Heart right ventricle (tissue), 16 donors: ENCODE results near the gene OSBPL9. TPM values are rescaled to one million over a fixed set of nuclear protein-coding genes. Genes with fewer than 3 reads are reported as not detected.

ENCODE experiments used
- ATAC-seq, 8 donors: fragments of 200-7000 bp; cut with Tn5 transposase; one replicate each; pipeline ENCODE4 v1.9.1; 2020; ENCODE audit warnings: mild to moderate bottlenecking in 8 of 8, moderate library complexity in 8 of 8, moderate number of reproducible peaks in 1 of 8
- DNase-seq, 2 donors: peaks; one replicate each; pipeline ENCODE4 v3.0.0-alpha.2; 2020
- H3K27ac ChIP-seq, 10 donors: fragments of 200-600 bp; sonication (generic) in 2 of 10; one replicate each; pipeline versions ENCODE4 v1.5.0 to v1.8.0; 2020 to 2022; ENCODE audit warnings: mild to moderate bottlenecking in 3 of 10
- H3K27me3 ChIP-seq, 7 donors: fragments of 200-600 bp; one replicate each; pipeline ENCODE4 v1.8.0; 2021 to 2022; ENCODE audit warnings: mild to moderate bottlenecking in 2 of 7
- H3K36me3 ChIP-seq, 9 donors: fragments of 200-600 bp; sonication (generic) in 1 of 9; one replicate each; pipeline versions ENCODE4 v1.5.0 to v1.8.0; 2020 to 2022; ENCODE audit warnings: mild to moderate bottlenecking in 2 of 9
- H3K4me1 ChIP-seq, 9 donors: fragments of 200-600 bp; sonication (generic) in 1 of 9; one replicate each; pipeline versions ENCODE4 v1.5.0 to v1.8.0; 2020 to 2022; ENCODE audit warnings: mild to moderate bottlenecking in 4 of 9
- H3K4me3 ChIP-seq, 10 donors: fragments of 200-600 bp; sonication (generic) in 2 of 10; one replicate each; pipeline versions ENCODE4 v1.5.0 to v1.8.0; 2020 to 2022; ENCODE audit warnings: mild to moderate bottlenecking in 7 of 10, moderate library complexity in 2 of 10
- H3K9me3 ChIP-seq, 11 donors: fragments of 200-600 bp in 10 of 11; sonication (generic) in 2 of 11; one replicate each; pipeline versions ENCODE4 v1.5.0 to v1.8.0; 2013 to 2022; ENCODE audit warnings: mild to moderate bottlenecking in 2 of 11, control low read depth in 1 of 11, moderate library complexity in 1 of 11
- whole genome bisulfite sequencing, 2 donors: extraction: QIAGEN DNeasy Blood & Tissue Kit; methylation state at CpG; one replicate each; pipeline ENCODE4 v1.1.7; 2013; ENCODE audit warnings: inconsistent platforms in 1 of 2; 5-methylcytosine and 5-hydroxymethylcytosine counted together
- intact Hi-C, 10 donors: fragments of 100-400 bp; cut with DNase I; formaldehyde crosslinking; loops; one replicate each; pipeline versions ENCODE4 v1.11.1 to v1.14.2; 2022
- polyA plus RNA-seq, 2 donors: library from polyadenylated mRNA; stranded (reverse); fragments of 200-250 nt; gene quantifications; one replicate each; pipeline ENCODE4 v1.2.3, GENCODE V29; 2013
- total RNA-seq, 10 donors: library from RNA; stranded (reverse); fragmentation: NEBNext Ultra II Directional in 3 of 10; extraction: Animal tissue kit (Norgen Biotek cat#: 25700) in 3 of 10; gene quantifications; one replicate each; pipeline versions ENCODE4 v1.2.1 to v1.2.4, GENCODE V29; 2021 to 2023
- TF ChIP-seq, protein P1 (sequence below), 9 donors: fragments of 200-600 bp; sonication (generic) in 2 of 9; IDR thresholded peaks; one replicate each; pipeline versions ENCODE4 v1.5.0 to v1.8.0; 2021 to 2022; ENCODE audit warnings: antibody characterized with exemption in 9 of 9, mild to moderate bottlenecking in 5 of 9, moderate library complexity in 1 of 9
- donor health status: Arrhythmogenic right ventricular cardiomyopathy.
- donor health status: ischemic (EF 13 %, LVEDD 7.1; RV severe dilation, severe dysfunction).
- donor health status: healthy with polysubstance abuse.
- donor health status: DM: no; HTN: yes; CAD: no.
- donor health status: DM: no; HTN: no; CAD: no.
- donor health status: ischemic (EF 25% LVEDD 6.9; RV normal size, moderate dysfunction).
- donor health status: ischemic (EF 25% LVEDD 5.7; RV mildly dilated, moderate dysfunction).
- donor health status: healthy.
- donor health status: DM: yes; HTN: yes; CAD: no.
- donor health status: Ischemic cardiomyopathy.
- donor health status: ischemic (EF 35%, LVEDD 5.7; RV mildly dilated, moderate dysfunction).
- donor health status: nonischemic (EF 11% LVEDD 7.7; RV severe dilation, severe dysfunction).
- donor health status: DM: yes; HTN: yes; CAD: no.
- donor health status: PGD.
- donor health status: ischemic (EF 29% LVEDD 5.4; RV normal size, mild dysfunction).
- donor health status: nonischemic (EF 23%, LVEDD 6.1; RV moderate dilation, normal function).

The OSBPL9 gene
- total and polyA plus RNA-seq, 12 donors = 32.5 to 82.9 (median 55.6) TPM

DNA sequence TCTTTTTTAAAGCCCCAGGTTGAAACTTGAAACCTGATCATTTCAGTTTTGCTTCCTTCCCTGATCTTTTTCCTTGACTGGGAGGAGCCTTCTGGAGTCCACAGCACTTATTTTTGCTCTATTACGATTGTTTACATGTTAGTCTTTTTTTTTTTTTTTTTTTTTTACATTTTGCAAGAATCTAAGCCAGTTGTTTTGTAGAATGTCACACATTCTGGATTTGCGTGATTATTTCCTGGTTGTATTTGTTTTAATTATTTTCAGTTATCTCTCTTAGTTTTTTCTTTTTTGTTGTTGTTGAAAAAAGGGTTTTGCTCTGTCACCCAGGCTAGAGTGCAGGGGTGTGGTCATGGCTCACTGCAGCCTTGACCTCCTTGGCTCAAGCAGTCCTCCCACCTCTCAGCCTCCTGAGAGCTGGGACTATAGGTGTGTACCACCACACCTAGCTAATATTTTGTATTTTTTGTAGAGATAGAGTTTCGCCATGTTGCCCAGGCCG is 32.8 kb downstream of the OSBPL9 start:
- peak overlapping the region in 2 of 10 donors; percentile 11 to 75 for H3K27ac ChIP-seq

GRCh38 chr1:51650198-51650597 is 33.3 kb downstream of the OSBPL9 start:
- TF ChIP-seq, protein P1, sequence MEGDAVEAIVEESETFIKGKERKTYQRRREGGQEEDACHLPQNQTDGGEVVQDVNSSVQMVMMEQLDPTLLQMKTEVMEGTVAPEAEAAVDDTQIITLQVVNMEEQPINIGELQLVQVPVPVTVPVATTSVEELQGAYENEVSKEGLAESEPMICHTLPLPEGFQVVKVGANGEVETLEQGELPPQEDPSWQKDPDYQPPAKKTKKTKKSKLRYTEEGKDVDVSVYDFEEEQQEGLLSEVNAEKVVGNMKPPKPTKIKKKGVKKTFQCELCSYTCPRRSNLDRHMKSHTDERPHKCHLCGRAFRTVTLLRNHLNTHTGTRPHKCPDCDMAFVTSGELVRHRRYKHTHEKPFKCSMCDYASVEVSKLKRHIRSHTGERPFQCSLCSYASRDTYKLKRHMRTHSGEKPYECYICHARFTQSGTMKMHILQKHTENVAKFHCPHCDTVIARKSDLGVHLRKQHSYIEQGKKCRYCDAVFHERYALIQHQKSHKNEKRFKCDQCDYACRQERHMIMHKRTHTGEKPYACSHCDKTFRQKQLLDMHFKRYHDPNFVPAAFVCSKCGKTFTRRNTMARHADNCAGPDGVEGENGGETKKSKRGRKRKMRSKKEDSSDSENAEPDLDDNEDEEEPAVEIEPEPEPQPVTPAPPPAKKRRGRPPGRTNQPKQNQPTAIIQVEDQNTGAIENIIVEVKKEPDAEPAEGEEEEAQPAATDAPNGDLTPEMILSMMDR (IDR thresholded peaks at IDR 0.05) = no peak
- 93 to 97% methylated on average over 1 of the region's 1 CpG for WGBS, 2 donors
- peak overlapping the region in 1 of 10 donors; percentile 75 for H3K27ac ChIP-seq

More for the DNA sequence above, 32.8 kb downstream of the OSBPL9 start:
- H3K27me3 ChIP-seq = no peaks in the 10 kb centered on the region
- peaks cover 0 to 6% (median 0%) of the 10 kb centered on the region in 11 donors for H3K9me3 ChIP-seq
- TF ChIP-seq, protein P1 (IDR thresholded peaks at IDR 0.05) = no peak
- no peak for DNase-seq
- ATAC-seq = no peak
- no peak overlapping the region for H3K4me3 ChIP-seq
- 81 to 89% methylated on average over 4 of the region's 4 CpGs for WGBS, 2 donors
- peaks cover 0 to 16% (median 0%) of the 10 kb centered on the region in 9 donors for H3K36me3 ChIP-seq
- intact Hi-C loops = no loop called here
- peaks cover 5 to 78% (median 55%) of the 10 kb centered on the region in 9 donors for H3K4me1 ChIP-seq

DNA sequence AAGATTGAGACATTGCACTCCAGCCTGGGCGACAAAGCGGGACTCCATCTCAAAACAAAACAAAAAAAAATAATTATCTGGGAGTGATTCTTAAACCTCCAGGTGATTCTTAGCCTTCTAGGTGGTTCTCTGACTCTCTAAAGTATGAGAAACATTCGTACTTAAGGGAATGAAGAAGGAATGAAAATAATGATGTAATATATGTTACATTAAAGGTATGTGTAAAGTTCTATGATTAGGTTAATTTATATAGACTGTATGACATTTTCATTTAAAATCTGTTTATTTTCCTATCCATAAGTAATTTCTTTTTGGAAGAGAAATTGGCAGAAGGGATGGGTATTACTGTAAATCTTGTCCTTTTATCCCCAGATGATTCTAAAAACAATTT is 34.7 kb downstream of the OSBPL9 start:
- Histone ChIP-seq H3K36me3 (peaks cover 0 to 22% (median 0%) of the 10 kb centered on the region in 9 donors), H3K4me3 (no peak overlapping the region), H3K27me3 (no peaks in the 10 kb centered on the region), H3K27ac (no peak overlapping the region), H3K4me1 (peaks cover 3 to 89% (median 61%) of the 10 kb centered on the region in 9 donors), H3K9me3 (peaks cover 0 to 4% (median 0%) of the 10 kb centered on the region in 11 donors)
- TF ChIP-seq, protein P1 (IDR thresholded peaks at IDR 0.05) = no peak
- DNase-seq (no peak), ATAC-seq (no peak)
- intact Hi-C loops = no loop called here
- WGBS, 2 donors = 96 to 97% methylated on average over 3 of the region's 3 CpGs

More at GRCh38 chr1:51650198-51650597, 33.3 kb downstream of the OSBPL9 start:
- H3K9me3 ChIP-seq = peaks cover 0 to 6% (median 0%) of the 10 kb centered on the region in 11 donors
- ATAC-seq (no peak), DNase-seq (no peak)
- H3K4me3 ChIP-seq = no peak overlapping the region
- H3K36me3 ChIP-seq = peaks cover 0 to 16% (median 0%) of the 10 kb centered on the region in 9 donors
- intact Hi-C loops = no loop called here
- no peaks in the 10 kb centered on the region for H3K27me3 ChIP-seq
- peaks cover 3 to 78% (median 60%) of the 10 kb centered on the region in 9 donors for H3K4me1 ChIP-seq

GRCh38 chr1:51652599-51652998 is 35.7 kb downstream of the OSBPL9 start:
- TF ChIP-seq, protein P1 (IDR thresholded peaks at IDR 0.05) = no peak
- H3K27ac ChIP-seq = peak overlapping the region in 2 of 10 donors; percentile 13 to 48
- H3K27me3 ChIP-seq = no peaks in the 10 kb centered on the region
- no peaks in the 10 kb centered on the region for H3K9me3 ChIP-seq
- no peak overlapping the region for H3K4me3 ChIP-seq
- peaks cover 3 to 87% (median 58%) of the 10 kb centered on the region in 9 donors for H3K4me1 ChIP-seq
- intact Hi-C loops = no loop called here
- DNase-seq (no peak), ATAC-seq (no peak)
- peaks cover 0 to 22% (median 0%) of the 10 kb centered on the region in 9 donors for H3K36me3 ChIP-seq
